ENCODE measurements around the gene AUP1.
A peak's percentile ranks its signal among the peaks of the same experiment; 100 is the strongest.

DNA sequence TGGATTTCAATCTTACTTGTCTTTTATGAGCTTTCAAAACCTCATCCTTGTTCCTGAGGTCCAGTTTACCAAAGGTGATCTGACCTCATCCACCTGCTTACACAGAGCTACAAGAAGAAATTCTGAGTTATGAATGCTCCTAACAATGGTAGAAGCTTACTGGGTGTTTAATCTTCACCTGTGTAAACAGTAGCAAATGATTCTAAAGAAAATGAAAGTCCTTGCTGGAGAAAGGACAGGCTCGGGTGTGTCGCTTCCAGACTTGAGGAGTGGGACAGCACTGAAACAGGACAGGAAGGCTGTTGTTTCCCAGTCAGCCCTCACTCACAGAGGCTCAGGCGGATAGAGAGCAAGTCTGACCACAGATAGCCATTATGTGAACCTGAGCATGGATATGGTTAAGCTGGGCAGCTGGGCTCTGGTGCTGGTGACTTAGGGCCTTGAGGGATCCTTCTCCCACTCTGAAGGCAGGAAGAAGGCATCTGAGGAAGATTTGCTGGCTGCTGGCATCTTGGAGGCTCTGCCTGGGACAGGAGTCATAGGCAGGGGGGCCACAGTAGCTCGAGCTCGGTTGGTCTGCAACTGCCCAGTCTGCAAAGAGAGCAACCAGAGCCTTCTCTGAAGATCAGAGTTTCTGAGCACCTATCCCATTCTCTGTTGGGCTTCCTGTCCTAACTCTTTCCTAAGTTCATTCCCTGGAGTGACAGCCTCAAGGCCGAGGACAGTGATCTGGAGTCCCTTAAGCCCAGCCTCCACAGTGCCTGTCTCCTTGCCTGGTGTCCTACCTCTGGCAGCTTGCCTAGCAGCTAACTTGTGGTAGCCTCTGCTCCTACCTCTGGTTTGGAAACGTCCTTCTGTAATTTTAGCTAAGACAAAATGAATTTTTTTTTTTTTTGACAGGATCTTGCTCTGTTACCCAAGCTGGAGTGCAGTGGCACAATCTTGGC lies 29.1 kb upstream of the AUP1 start:
- no peak for TF ChIP-seq EZH2 (IDR thresholded peaks at IDR 0.05; ENCODE audit: borderline replicate concordance)
- TF ChIP-seq, protein P1, sequence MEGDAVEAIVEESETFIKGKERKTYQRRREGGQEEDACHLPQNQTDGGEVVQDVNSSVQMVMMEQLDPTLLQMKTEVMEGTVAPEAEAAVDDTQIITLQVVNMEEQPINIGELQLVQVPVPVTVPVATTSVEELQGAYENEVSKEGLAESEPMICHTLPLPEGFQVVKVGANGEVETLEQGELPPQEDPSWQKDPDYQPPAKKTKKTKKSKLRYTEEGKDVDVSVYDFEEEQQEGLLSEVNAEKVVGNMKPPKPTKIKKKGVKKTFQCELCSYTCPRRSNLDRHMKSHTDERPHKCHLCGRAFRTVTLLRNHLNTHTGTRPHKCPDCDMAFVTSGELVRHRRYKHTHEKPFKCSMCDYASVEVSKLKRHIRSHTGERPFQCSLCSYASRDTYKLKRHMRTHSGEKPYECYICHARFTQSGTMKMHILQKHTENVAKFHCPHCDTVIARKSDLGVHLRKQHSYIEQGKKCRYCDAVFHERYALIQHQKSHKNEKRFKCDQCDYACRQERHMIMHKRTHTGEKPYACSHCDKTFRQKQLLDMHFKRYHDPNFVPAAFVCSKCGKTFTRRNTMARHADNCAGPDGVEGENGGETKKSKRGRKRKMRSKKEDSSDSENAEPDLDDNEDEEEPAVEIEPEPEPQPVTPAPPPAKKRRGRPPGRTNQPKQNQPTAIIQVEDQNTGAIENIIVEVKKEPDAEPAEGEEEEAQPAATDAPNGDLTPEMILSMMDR (IDR thresholded peaks at IDR 0.05; ENCODE audit: poor library complexity), result no peak
- peak; percentile 75 for TF ChIP-seq EZH2phosphoT487 (IDR thresholded peaks at IDR 0.05; ENCODE audit: low read depth, severe bottlenecking, unreplicated experiment)

Measured in hepatocyte (in vitro differentiated cells).